ENCODE measurements around the gene LHX1. TPM values are rescaled to one million over a fixed set of nuclear protein-coding genes. Genes with fewer than 3 reads are reported as not detected.
A peak's percentile ranks its signal among the peaks of the same experiment; 100 is the strongest.

Gene LHX1
- total RNA-seq, 1 donor from 2014 or later: not detected

GRCh38 chr17:36945959-36946725, 8.9 kb downstream of the LHX1 start:
- ATAC-seq (no peak), DNase-seq (ENCODE audit: missing footprints) (no peak)
- intact Hi-C loops (cut with DNase I): loop anchor here (5.0 kb wide), 1 partner anchor 411 kb away; no protein-coding TSS in a partner anchor

GRCh38 chr17:36946726-36947091, 9.4 kb downstream of the LHX1 start:
- ATAC-seq (no peak), DNase-seq (ENCODE audit: missing footprints) (no peak)
- intact Hi-C loops (cut with DNase I): loop anchor here (5.0 kb wide), 1 partner anchor 411 kb away; no protein-coding TSS in a partner anchor

- intact Hi-C loops (cut with DNase I): loop anchor here (5.0 kb wide), 1 partner anchor 409 kb away; no protein-coding TSS in a partner anchor
- DNase-seq (ENCODE audit: missing footprints) (no peak), ATAC-seq (peak; percentile 74)
Observed at GRCh38 chr17:36947922-36948716, 10.8 kb downstream of the LHX1 start.

- DNase-seq (ENCODE audit: missing footprints) (peak; percentile 98), ATAC-seq (peak; percentile 100)
- intact Hi-C loops (cut with DNase I): loop anchor here (5.0 kb wide), 1 partner anchor 408 kb away; no protein-coding TSS in a partner anchor
Observed at GRCh38 chr17:36948717-36949460, 11.6 kb downstream of the LHX1 start, which contains the start of gene AATF. TSS of gene AATF (plus strand) at chr17:36948954. CDS start at chr17:36949126, 172 bp downstream.

GRCh38 chr17:36949461-36949927, 12.2 kb downstream of the LHX1 start:
- no peak for DNase-seq (ENCODE audit: missing footprints)
- ATAC-seq: peak; percentile 39
- intact Hi-C loops (cut with DNase I): loop anchor here (5.0 kb wide), 1 partner anchor 408 kb away; no protein-coding TSS in a partner anchor

- intact Hi-C loops (cut with DNase I): no loop called here
- no peak for ATAC-seq
- no peak for DNase-seq (ENCODE audit: missing footprints)
Observed at GRCh38 chr17:36950027-36950426, 12.8 kb downstream of the LHX1 start.

- no peak for DNase-seq (ENCODE audit: missing footprints)
- no peak for ATAC-seq
- intact Hi-C loops (cut with DNase I): no loop called here
Observed at GRCh38 chr17:36951084-36951789, 14.0 kb downstream of the LHX1 start.

GRCh38 chr17:36971508-36971907, 34.2 kb downstream of the LHX1 start:
- DNase-seq (ENCODE audit: missing footprints) (no peak), ATAC-seq (no peak)
- intact Hi-C loops (cut with DNase I): no loop called here

GRCh38 chr17:36972186-36972700, 35.0 kb downstream of the LHX1 start:
- ATAC-seq (no peak), DNase-seq (ENCODE audit: missing footprints) (no peak)
- intact Hi-C loops (cut with DNase I): no loop called here

- no peak for DNase-seq (ENCODE audit: missing footprints)
- intact Hi-C loops (cut with DNase I): no loop called here
- no peak for ATAC-seq
Observed at GRCh38 chr17:36972905-36973304, 35.6 kb downstream of the LHX1 start.

GRCh38 chr17:36975922-36976515, 38.7 kb downstream of the LHX1 start:
- intact Hi-C loops (cut with DNase I): no loop called here
- ATAC-seq (no peak), DNase-seq (ENCODE audit: missing footprints) (no peak)

GRCh38 chr17:36977066-36977465, 39.8 kb downstream of the LHX1 start:
- ATAC-seq (no peak), DNase-seq (ENCODE audit: missing footprints) (no peak)
- intact Hi-C loops (cut with DNase I): no loop called here

- ATAC-seq: no peak
Observed at GRCh38 chr17:36977568-36977967, 40.3 kb downstream of the LHX1 start.

GRCh38 chr17:36978810-36979564, 41.7 kb downstream of the LHX1 start:
- intact Hi-C loops (cut with DNase I): no loop called here
- no peak for DNase-seq (ENCODE audit: missing footprints)
- no peak for ATAC-seq

More at GRCh38 chr17:36977568-36977967, 40.3 kb downstream of the LHX1 start:
- DNase-seq (ENCODE audit: missing footprints): no peak
- intact Hi-C loops (cut with DNase I): no loop called here

- intact Hi-C loops (cut with DNase I): no loop called here
Observed at GRCh38 chr17:36979565-36979941, 42.3 kb downstream of the LHX1 start.

GRCh38 chr17:36980280-36980761, 43.0 kb downstream of the LHX1 start:
- no peak for ATAC-seq

More at GRCh38 chr17:36979565-36979941, 42.3 kb downstream of the LHX1 start:
- no peak for DNase-seq (ENCODE audit: missing footprints)
- no peak for ATAC-seq

GRCh38 chr17:36983618-36984017, 46.3 kb downstream of the LHX1 start:
- DNase-seq (ENCODE audit: missing footprints) (no peak), ATAC-seq (no peak)
- intact Hi-C loops (cut with DNase I): no loop called here

More at GRCh38 chr17:36980280-36980761, 43.0 kb downstream of the LHX1 start:
- no peak for DNase-seq (ENCODE audit: missing footprints)
- intact Hi-C loops (cut with DNase I): no loop called here
